Activated B cell treated with CpG ODN at 0.5 μM for 24 hours (primary cell): ENCODE data around the gene MRO. TPM values are rescaled to one million over a fixed set of nuclear protein-coding genes. Genes with fewer than 3 reads are reported as not detected.

ENCODE experiments used
- ATAC-seq: fragments of 200-7000 bp; cut with Tn5 transposase; one replicate; pipeline ENCODE4 v1.10.0; 2021; ENCODE audit warnings: low read depth, mild to moderate bottlenecking, moderate library complexity
- CTCF ChIA-PET: fragments of 350-600 bp; sonication (Branson Sonifier 250); formaldehyde crosslinking; loops from one replicate; lab custom pipeline; 2021; ENCODE audit warnings: antibody characterized with exemption; lab: Charles Lee
- POLR2A ChIA-PET: fragments of 350-600 bp; sonication (Branson Sonifier 250); formaldehyde crosslinking; loops from one replicate; lab custom pipeline; 2021; ENCODE audit warnings: antibody characterized with exemption; lab: Charles Lee
- DNase-seq: peaks from one replicate; pipeline ENCODE4 v3.0.0; 2022
- H3K27ac Mint-ChIP-seq: one replicate; pipeline ENCODE4 v1.8.0; 2020; ENCODE audit warnings: mixed read lengths
- H3K27me3 Mint-ChIP-seq: one replicate; pipeline ENCODE4 v1.8.0; 2021; ENCODE audit warnings: mixed read lengths
- H3K36me3 Mint-ChIP-seq: one replicate; pipeline ENCODE4 v1.8.0; 2021; ENCODE audit warnings: low read depth, mixed read lengths
- H3K4me1 Mint-ChIP-seq: one replicate; pipeline ENCODE4 v1.8.0; 2021; ENCODE audit warnings: mixed read lengths
- H3K4me3 Mint-ChIP-seq: one replicate; pipeline ENCODE4 v1.8.0; 2020; ENCODE audit warnings: mild to moderate bottlenecking, mixed read lengths
- H3K9me3 Mint-ChIP-seq: one replicate; pipeline ENCODE4 v1.8.0; 2020; ENCODE audit warnings: mixed read lengths
- intact Hi-C: fragments of 100-400 bp; cut with micrococcal nuclease; formaldehyde crosslinking; loops from one replicate; pipeline ENCODE4 v1.15.1; 2024
- total RNA-seq: library from RNA; stranded (reverse); gene quantifications from 2 replicates; pipeline ENCODE4 v1.2.3, GENCODE V29; 2022
- TF ChIP-seq, protein P1 (sequence below): fragments of 200-600 bp; IDR thresholded peaks from one replicate; pipeline ENCODE4 v1.8.0; 2022; ENCODE audit warnings: antibody characterized with exemption, mild to moderate bottlenecking

Gene MRO
- total RNA-seq, 1 donor from 2014 or later, result not detected

DNA sequence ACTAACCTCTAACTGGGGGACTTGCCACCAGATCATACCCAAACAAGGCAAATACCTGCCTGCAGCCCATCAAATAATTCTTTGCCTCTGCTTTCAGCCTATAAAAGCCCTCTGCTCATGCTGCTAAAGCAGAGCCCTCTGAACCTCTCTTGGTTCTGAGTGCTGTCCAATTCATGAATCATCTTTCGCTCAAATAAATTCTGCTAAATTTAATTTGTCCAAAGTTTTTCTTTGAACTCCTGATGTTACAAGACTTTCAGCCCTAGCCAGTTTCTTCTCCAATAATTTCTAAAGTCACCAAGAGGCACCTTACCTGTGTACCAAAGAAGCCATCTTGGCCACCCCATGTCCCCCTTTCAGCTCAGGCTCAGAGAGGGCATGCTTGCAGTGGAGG is 72.0 kb downstream of the MRO start:
- peaks cover under 1% of the 10 kb centered on the region for H3K9me3 Mint-ChIP-seq
- no peaks in the 10 kb centered on the region for H3K4me1 Mint-ChIP-seq
- POLR2A ChIA-PET, result no interaction called here
- no peak for DNase-seq
- TF ChIP-seq, protein P1, sequence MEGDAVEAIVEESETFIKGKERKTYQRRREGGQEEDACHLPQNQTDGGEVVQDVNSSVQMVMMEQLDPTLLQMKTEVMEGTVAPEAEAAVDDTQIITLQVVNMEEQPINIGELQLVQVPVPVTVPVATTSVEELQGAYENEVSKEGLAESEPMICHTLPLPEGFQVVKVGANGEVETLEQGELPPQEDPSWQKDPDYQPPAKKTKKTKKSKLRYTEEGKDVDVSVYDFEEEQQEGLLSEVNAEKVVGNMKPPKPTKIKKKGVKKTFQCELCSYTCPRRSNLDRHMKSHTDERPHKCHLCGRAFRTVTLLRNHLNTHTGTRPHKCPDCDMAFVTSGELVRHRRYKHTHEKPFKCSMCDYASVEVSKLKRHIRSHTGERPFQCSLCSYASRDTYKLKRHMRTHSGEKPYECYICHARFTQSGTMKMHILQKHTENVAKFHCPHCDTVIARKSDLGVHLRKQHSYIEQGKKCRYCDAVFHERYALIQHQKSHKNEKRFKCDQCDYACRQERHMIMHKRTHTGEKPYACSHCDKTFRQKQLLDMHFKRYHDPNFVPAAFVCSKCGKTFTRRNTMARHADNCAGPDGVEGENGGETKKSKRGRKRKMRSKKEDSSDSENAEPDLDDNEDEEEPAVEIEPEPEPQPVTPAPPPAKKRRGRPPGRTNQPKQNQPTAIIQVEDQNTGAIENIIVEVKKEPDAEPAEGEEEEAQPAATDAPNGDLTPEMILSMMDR, result no peak
- intact Hi-C loops, result no loop called here
- no peaks in the 10 kb centered on the region for H3K36me3 Mint-ChIP-seq
- ATAC-seq, result no peak
- H3K27ac Mint-ChIP-seq, result no peak overlapping the region
- no peak overlapping the region for H3K4me3 Mint-ChIP-seq
- CTCF ChIA-PET, result no interaction called here
- peaks cover 27% of the 10 kb centered on the region for H3K27me3 Mint-ChIP-seq

DNA sequence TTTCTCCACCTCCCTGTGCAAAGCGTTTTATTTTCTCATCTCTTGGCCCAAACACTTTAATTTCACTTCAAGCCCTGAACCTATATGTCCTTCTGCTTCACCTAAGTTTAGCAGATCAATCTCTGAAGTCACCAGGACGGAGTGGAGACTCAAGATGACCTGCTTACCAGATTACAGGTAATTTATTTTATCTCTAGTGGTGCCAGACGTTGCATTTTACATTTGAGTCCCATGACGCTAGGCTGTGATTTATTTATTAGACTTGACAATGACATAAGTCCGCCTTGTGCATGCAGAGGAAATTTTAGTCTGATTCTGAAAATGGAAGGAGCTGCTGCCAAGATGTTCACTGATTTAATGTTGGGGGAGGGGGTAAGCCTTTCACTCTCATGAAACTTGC is 73.9 kb downstream of the MRO start:
- no peak overlapping the region for H3K4me3 Mint-ChIP-seq
- intact Hi-C loops, result no loop called here
- ChIA-PET POLR2A (no interaction called here), CTCF (no interaction called here)
- peaks cover 16% of the 10 kb centered on the region for H3K27me3 Mint-ChIP-seq
- TF ChIP-seq, protein P1, result no peak
- H3K27ac Mint-ChIP-seq, result no peak overlapping the region
- ATAC-seq (no peak), DNase-seq (no peak)
- H3K36me3 Mint-ChIP-seq, result no peaks in the 10 kb centered on the region
- H3K4me1 Mint-ChIP-seq, result no peaks in the 10 kb centered on the region
- H3K9me3 Mint-ChIP-seq, result peaks cover 3% of the 10 kb centered on the region

Other genes starting within 250 kb of the MRO start
- 58.2 and 63.5 TPM in 2 replicates for gene ME2, start 59.1 kb upstream of the MRO start, total RNA-seq
- 9.7 and 14.0 TPM in 2 replicates for gene ELAC1, start 148.0 kb upstream of the MRO start, total RNA-seq
- 83.8 and 94.9 TPM in 2 replicates for gene SMAD4, start 210.2 kb upstream of the MRO start, total RNA-seq